HUES48 (cell line): ENCODE results near the gene IRAK4.

Source experiments
- H3K27ac ChIP-seq: one replicate; pipeline ENCODE4 v1.7.0; 2013; ENCODE audit warnings: low read depth, low read length, inconsistent platforms
- H3K27me3 ChIP-seq: 2 replicates; pipeline ENCODE4 v1.6.1; 2013; ENCODE audit warnings: mild to moderate bottlenecking, low read length; ENCODE audit not compliant: control insufficient read depth, insufficient read depth
- H3K36me3 ChIP-seq: 2 replicates; pipeline ENCODE4 v1.6.1; 2013; ENCODE audit warnings: low read length; ENCODE audit not compliant: control insufficient read depth, insufficient read depth
- H3K4me1 ChIP-seq: 2 replicates; pipeline ENCODE4 v1.6.1; 2013; ENCODE audit warnings: mild to moderate bottlenecking, low read length; ENCODE audit not compliant: control insufficient read depth, insufficient read depth
- H3K4me3 ChIP-seq: 2 replicates; pipeline ENCODE4 v1.5.1; 2013; ENCODE audit warnings: mild to moderate bottlenecking, low read depth, low read length
- H3K9ac ChIP-seq: 2 replicates; pipeline ENCODE4 v1.6.1; 2013; ENCODE audit warnings: mild to moderate bottlenecking, low read depth, low read length, moderate library complexity
- H3K9me3 ChIP-seq: 2 replicates; pipeline ENCODE4 v1.6.1; 2013; ENCODE audit warnings: low read length; ENCODE audit not compliant: control insufficient read depth, insufficient read depth

The IRAK4 gene

DNA sequence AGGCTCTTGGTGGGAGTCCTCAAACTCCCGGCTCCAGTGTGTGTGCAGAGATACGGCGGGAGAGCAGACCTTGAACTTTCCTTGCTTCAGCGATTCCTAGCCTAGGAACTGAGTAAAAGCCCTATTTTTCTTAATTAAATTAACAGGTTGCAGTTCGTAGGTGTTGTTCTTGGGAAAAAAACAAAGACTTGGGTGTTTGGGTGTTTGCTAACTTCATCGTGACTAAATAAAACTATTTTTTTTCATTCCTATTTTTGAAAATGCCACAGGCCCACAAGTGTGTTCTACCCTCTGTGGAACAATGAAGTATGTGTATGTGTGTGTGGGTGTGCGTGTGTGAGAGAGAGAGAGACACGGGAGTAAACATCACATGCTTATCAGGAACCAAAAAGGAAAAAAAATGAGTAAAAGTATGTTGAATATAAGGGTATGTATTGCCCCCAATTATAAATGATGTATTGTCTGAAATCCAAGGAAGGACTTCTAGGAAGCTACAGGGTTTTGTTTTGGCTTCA is 77.8 kb downstream of the IRAK4 start:
- Histone ChIP-seq H3K4me3 (peak overlapping the region; percentile 65), H3K4me1 (peaks cover 4% of the 10 kb centered on the region; the same call in 1 of the 2 replicates), H3K27ac (no peak overlapping the region), H3K36me3 (no peaks in the 10 kb centered on the region), H3K9ac (0 out of 2 replicates have a peak overlapping the region, but pooled peaks have one; percentile 4), H3K9me3 (no peaks in the 10 kb centered on the region), H3K27me3 (peaks cover 31% of the 10 kb centered on the region)
